ENCODE data around the gene CIITA. TPM values are rescaled to one million over a fixed set of nuclear protein-coding genes. Genes with fewer than 3 reads are reported as not detected.

The CIITA gene
- total RNA-seq, 2 donors from 2014 or later, result 6.5 to 6.6 TPM

DNA sequence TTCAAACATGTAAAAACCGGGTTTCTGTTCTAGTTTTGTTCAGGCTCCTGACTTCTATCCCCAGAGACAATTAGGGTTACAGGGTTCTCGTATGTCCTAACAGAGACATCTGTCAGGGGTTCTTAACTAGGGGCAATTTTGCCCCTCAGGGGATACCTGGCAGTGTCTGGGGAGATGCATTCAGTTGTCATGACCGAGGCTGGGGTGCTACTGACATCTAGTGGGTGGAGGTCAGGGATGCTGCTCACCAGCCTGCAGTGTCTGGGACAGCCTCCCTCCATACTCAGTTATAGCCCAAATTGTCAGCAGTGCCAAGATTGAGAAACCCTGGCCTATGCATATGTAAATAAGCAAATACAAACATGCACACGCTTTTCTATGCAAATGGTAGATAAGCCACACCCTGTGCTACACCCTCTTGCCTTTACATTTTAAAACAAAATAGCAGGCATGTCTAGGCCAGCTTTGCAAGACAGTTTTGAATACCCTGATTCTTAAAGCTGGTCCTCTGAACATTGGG lies 104.8 kb downstream of the CIITA start:
- no peak for DNase-seq
- WGBS, 2 donors, result 81 to 90% methylated on average over 4 of the region's 4 CpGs
- Histone ChIP-seq H3K27me3 (no peaks in the 10 kb centered on the region), H3K4me1 (peaks cover 4% of the 10 kb centered on the region), H3K4me3 (no peak overlapping the region), H3K27ac (no peak overlapping the region), H3K36me3 (replicated peaks in 1 of 2; ENCODE audit: insufficient read depth in 1 of 2, low read depth in 2 of 2) (no peaks in the 10 kb centered on the region), H3K9me3 (no peaks in the 10 kb centered on the region)
- intact Hi-C loops (cut with DNase I), result no loop called here
- ATAC-seq, result no peak
- TF ChIP-seq, protein P1, sequence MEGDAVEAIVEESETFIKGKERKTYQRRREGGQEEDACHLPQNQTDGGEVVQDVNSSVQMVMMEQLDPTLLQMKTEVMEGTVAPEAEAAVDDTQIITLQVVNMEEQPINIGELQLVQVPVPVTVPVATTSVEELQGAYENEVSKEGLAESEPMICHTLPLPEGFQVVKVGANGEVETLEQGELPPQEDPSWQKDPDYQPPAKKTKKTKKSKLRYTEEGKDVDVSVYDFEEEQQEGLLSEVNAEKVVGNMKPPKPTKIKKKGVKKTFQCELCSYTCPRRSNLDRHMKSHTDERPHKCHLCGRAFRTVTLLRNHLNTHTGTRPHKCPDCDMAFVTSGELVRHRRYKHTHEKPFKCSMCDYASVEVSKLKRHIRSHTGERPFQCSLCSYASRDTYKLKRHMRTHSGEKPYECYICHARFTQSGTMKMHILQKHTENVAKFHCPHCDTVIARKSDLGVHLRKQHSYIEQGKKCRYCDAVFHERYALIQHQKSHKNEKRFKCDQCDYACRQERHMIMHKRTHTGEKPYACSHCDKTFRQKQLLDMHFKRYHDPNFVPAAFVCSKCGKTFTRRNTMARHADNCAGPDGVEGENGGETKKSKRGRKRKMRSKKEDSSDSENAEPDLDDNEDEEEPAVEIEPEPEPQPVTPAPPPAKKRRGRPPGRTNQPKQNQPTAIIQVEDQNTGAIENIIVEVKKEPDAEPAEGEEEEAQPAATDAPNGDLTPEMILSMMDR (IDR thresholded peaks at IDR 0.05), result no peak
- no peak for TF ChIP-seq POLR2A (IDR thresholded peaks at IDR 0.05)

GRCh38 chr16:10982465-10983150 lies 105.6 kb downstream of the CIITA start:
- no peak overlapping the region for H3K4me3 ChIP-seq
- no peaks in the 10 kb centered on the region for H3K9me3 ChIP-seq
- H3K4me1 ChIP-seq, result peaks cover 4% of the 10 kb centered on the region
- intact Hi-C loops (cut with DNase I), result no loop called here
- H3K36me3 ChIP-seq (replicated peaks in 1 of 2; ENCODE audit: insufficient read depth in 1 of 2, low read depth in 2 of 2), result no peaks in the 10 kb centered on the region
- H3K27me3 ChIP-seq, result no peaks in the 10 kb centered on the region
- no peak for DNase-seq
- ATAC-seq, result no peak
- TF ChIP-seq POLR2A (IDR thresholded peaks at IDR 0.05), result no peak
- TF ChIP-seq, protein P1 (IDR thresholded peaks at IDR 0.05), result no peak
- 79 to 80% methylated on average over 15 of the region's 15 CpGs for WGBS, 2 donors
- no peak overlapping the region for H3K27ac ChIP-seq

DNA sequence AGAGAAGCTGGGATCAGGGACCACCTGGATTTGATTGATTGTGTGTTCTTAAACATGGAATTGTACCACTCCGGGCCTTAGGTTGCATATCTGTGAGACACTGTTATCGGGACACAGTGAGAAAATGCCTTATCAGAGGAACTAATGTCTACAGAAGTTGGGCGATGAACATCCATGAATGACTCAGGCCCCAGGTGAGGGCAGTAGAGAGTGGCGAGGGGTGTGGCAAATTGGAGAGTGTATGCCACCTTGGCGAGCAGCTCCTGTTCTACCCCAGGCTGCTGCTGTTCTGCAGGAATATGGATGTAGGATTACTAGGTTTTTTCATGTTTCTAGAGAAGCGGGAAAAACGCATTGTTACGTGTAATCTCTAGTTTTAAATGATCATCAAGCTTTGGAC lies 106.2 kb downstream of the CIITA start:
- H3K4me1 ChIP-seq, result peaks cover 4% of the 10 kb centered on the region
- no peak overlapping the region for H3K4me3 ChIP-seq
- no peak for DNase-seq
- H3K36me3 ChIP-seq (replicated peaks in 1 of 2; ENCODE audit: insufficient read depth in 1 of 2, low read depth in 2 of 2), result no peaks in the 10 kb centered on the region
- no peak for ATAC-seq
- H3K27me3 ChIP-seq, result no peaks in the 10 kb centered on the region
- H3K27ac ChIP-seq, result no peak overlapping the region
- intact Hi-C loops (cut with DNase I), result no loop called here
- TF ChIP-seq, protein P1 (IDR thresholded peaks at IDR 0.05), result no peak
- TF ChIP-seq POLR2A (IDR thresholded peaks at IDR 0.05), result no peak
- WGBS, 2 donors, result 78 to 81% methylated on average over 8 of the region's 8 CpGs
- H3K9me3 ChIP-seq, result no peaks in the 10 kb centered on the region

GRCh38 chr16:10984509-10984908 lies 107.5 kb downstream of the CIITA start:
- Histone ChIP-seq H3K27me3 (no peaks in the 10 kb centered on the region), H3K4me3 (no peak overlapping the region), H3K27ac (no peak overlapping the region), H3K36me3 (replicated peaks in 1 of 2; ENCODE audit: insufficient read depth in 1 of 2, low read depth in 2 of 2) (no peaks in the 10 kb centered on the region), H3K9me3 (no peaks in the 10 kb centered on the region), H3K4me1 (peaks cover 3% of the 10 kb centered on the region)
- intact Hi-C loops (cut with DNase I), result no loop called here
- TF ChIP-seq POLR2A (IDR thresholded peaks at IDR 0.05), result no peak
- TF ChIP-seq, protein P1 (IDR thresholded peaks at IDR 0.05), result no peak
- DNase-seq (no peak), ATAC-seq (no peak)
- WGBS, 2 donors, result 91 to 92% methylated on average over 6 of the region's 6 CpGs

Other genes with a start within 250 kb of the CIITA start
- not detected for gene TEKT5, start 182.3 kb upstream of the CIITA start, total RNA-seq
- 10 to 100 TPM; 13.8 to 31.9 TPM for gene NUBP1, start 133.4 kb upstream of the CIITA start, total RNA-seq
- not detected for gene TVP23A, start 58.4 kb upstream of the CIITA start, total RNA-seq
- gene DEXI, start 65.3 kb downstream of the CIITA start, total RNA-seq, result 10 to 100 TPM; 29.8 to 51.1 TPM
- gene CLEC16A, start 67.4 kb downstream of the CIITA start, total RNA-seq, result 10 to 100 TPM; 15.0 to 21.4 TPM